ENCODE measurements around the gene C14orf180. TPM values are rescaled to one million over a fixed set of nuclear protein-coding genes. Genes with fewer than 3 reads are reported as not detected.

Gene C14orf180
- total RNA-seq, 3 donors from 2014 or later (not counting 1 experiment from before 2014, with no cell fraction given): not detected

GRCh38 chr14:104572668-104573067 is 6.9 kb upstream of the C14orf180 start:
- Histone ChIP-seq H3K4me3 (ENCODE audit: low read length) (no peak overlapping the region), H3K27ac (ENCODE audit: low read length) (no peak overlapping the region), H3K9me3 (ENCODE audit: control insufficient read depth, insufficient read depth, low read length) (no peaks in the 10 kb centered on the region), H3K27me3 (ENCODE audit: control insufficient read depth, insufficient read depth, low read length) (no peaks in the 10 kb centered on the region), H3K4me1 (ENCODE audit: control insufficient read depth, insufficient read depth, low read length) (no peaks in the 10 kb centered on the region), H3K36me3 (ENCODE audit: control insufficient read depth, insufficient read depth, low read length) (no peaks in the 10 kb centered on the region)
- no peak for DNase-seq
- no peak for ATAC-seq
- H3K27me3 Mint-ChIP-seq (ENCODE audit: low read depth in 2 of 2): no peaks in the 10 kb centered on the region
- H3K9me3 Mint-ChIP-seq: no peaks in the 10 kb centered on the region
- H3K36me3 Mint-ChIP-seq: no peaks in the 10 kb centered on the region
- 93% methylated on average over 7 of the region's 7 CpGs for WGBS (ENCODE audit: insufficient coverage)
- H3K4me3 Mint-ChIP-seq: no peak overlapping the region
- H3K27ac Mint-ChIP-seq: no peak overlapping the region
- no peaks in the 10 kb centered on the region for H3K4me1 Mint-ChIP-seq
- TF ChIP-seq, protein P1, sequence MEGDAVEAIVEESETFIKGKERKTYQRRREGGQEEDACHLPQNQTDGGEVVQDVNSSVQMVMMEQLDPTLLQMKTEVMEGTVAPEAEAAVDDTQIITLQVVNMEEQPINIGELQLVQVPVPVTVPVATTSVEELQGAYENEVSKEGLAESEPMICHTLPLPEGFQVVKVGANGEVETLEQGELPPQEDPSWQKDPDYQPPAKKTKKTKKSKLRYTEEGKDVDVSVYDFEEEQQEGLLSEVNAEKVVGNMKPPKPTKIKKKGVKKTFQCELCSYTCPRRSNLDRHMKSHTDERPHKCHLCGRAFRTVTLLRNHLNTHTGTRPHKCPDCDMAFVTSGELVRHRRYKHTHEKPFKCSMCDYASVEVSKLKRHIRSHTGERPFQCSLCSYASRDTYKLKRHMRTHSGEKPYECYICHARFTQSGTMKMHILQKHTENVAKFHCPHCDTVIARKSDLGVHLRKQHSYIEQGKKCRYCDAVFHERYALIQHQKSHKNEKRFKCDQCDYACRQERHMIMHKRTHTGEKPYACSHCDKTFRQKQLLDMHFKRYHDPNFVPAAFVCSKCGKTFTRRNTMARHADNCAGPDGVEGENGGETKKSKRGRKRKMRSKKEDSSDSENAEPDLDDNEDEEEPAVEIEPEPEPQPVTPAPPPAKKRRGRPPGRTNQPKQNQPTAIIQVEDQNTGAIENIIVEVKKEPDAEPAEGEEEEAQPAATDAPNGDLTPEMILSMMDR (IDR thresholded peaks at IDR 0.05): no peak
- intact Hi-C loops (cut with micrococcal nuclease): no loop called here

- Histone ChIP-seq H3K27ac (ENCODE audit: low read length) (no peak overlapping the region), H3K9me3 (ENCODE audit: control insufficient read depth, insufficient read depth, low read length) (no peaks in the 10 kb centered on the region), H3K4me1 (ENCODE audit: control insufficient read depth, insufficient read depth, low read length) (no peaks in the 10 kb centered on the region), H3K4me3 (ENCODE audit: low read length) (no peak overlapping the region), H3K27me3 (ENCODE audit: control insufficient read depth, insufficient read depth, low read length) (no peaks in the 10 kb centered on the region), H3K36me3 (ENCODE audit: control insufficient read depth, insufficient read depth, low read length) (no peaks in the 10 kb centered on the region)
- ATAC-seq (no peak), DNase-seq (no peak)
- H3K9me3 Mint-ChIP-seq: no peaks in the 10 kb centered on the region
- no peak overlapping the region for H3K27ac Mint-ChIP-seq
- TF ChIP-seq, protein P1 (IDR thresholded peaks at IDR 0.05): no peak
- H3K36me3 Mint-ChIP-seq: no peaks in the 10 kb centered on the region
- intact Hi-C loops (cut with micrococcal nuclease): no loop called here
- WGBS (ENCODE audit: insufficient coverage): 69% methylated on average over 7 of the region's 9 CpGs
- H3K27me3 Mint-ChIP-seq (ENCODE audit: low read depth in 2 of 2): no peaks in the 10 kb centered on the region
- no peaks in the 10 kb centered on the region for H3K4me1 Mint-ChIP-seq
- H3K4me3 Mint-ChIP-seq: no peak overlapping the region
These were observed 5.6 kb upstream of the C14orf180 start for GRCh38 chr14:104573930-104574329.

DNA sequence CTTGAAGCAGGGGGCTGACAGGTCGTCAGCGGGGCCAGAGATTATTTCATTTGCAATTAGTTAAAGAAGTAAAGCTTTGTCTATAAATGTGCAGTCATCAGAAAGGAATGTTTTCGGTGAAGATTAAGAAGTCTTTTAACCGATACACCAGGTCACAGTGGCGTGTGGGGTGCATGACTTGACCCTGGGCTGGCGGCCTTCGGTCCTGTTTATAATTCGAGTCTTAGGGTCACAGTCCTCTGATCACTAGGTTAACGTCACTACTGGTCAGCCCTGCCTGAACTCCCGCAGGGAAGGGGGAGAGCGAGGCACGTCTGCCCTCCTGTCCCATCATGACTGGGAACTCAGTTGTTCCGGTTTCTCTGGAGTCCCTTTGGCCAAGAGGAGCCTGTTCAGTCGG is 5.0 kb upstream of the C14orf180 start:
- Mint-ChIP-seq H3K27me3 (ENCODE audit: low read depth in 2 of 2) (no peaks in the 10 kb centered on the region), H3K27ac (no peak overlapping the region), H3K4me3 (no peak overlapping the region), H3K9me3 (no peaks in the 10 kb centered on the region), H3K4me1 (no peaks in the 10 kb centered on the region), H3K36me3 (no peaks in the 10 kb centered on the region)
- Histone ChIP-seq H3K27me3 (ENCODE audit: control insufficient read depth, insufficient read depth, low read length) (no peaks in the 10 kb centered on the region), H3K4me1 (ENCODE audit: control insufficient read depth, insufficient read depth, low read length) (no peaks in the 10 kb centered on the region), H3K4me3 (ENCODE audit: low read length) (no peak overlapping the region), H3K36me3 (ENCODE audit: control insufficient read depth, insufficient read depth, low read length) (no peaks in the 10 kb centered on the region), H3K9me3 (ENCODE audit: control insufficient read depth, insufficient read depth, low read length) (no peaks in the 10 kb centered on the region), H3K27ac (ENCODE audit: low read length) (no peak overlapping the region)
- TF ChIP-seq, protein P1 (IDR thresholded peaks at IDR 0.05): no peak
- no peak for DNase-seq
- 84% methylated on average over 14 of the region's 14 CpGs for WGBS (ENCODE audit: insufficient coverage)
- intact Hi-C loops (cut with micrococcal nuclease): no loop called here
- ATAC-seq: no peak

- TF ChIP-seq, protein P1 (IDR thresholded peaks at IDR 0.05): no peak
- H3K27me3 ChIP-seq (ENCODE audit: control insufficient read depth, insufficient read depth, low read length): no peaks in the 10 kb centered on the region
- no peaks in the 10 kb centered on the region for H3K27me3 Mint-ChIP-seq (ENCODE audit: low read depth in 2 of 2)
These were observed 4.5 kb upstream of the C14orf180 start for GRCh38 chr14:104574978-104575583.

More at GRCh38 chr14:104574978-104575583, 4.5 kb upstream of the C14orf180 start:
- H3K36me3 Mint-ChIP-seq: no peaks in the 10 kb centered on the region
- H3K4me1 Mint-ChIP-seq: no peaks in the 10 kb centered on the region
- H3K4me3 ChIP-seq (ENCODE audit: low read length): no peak overlapping the region
- H3K9me3 ChIP-seq (ENCODE audit: control insufficient read depth, insufficient read depth, low read length): no peaks in the 10 kb centered on the region
- intact Hi-C loops (cut with micrococcal nuclease): no loop called here
- ATAC-seq (no peak), DNase-seq (no peak)
- H3K4me1 ChIP-seq (ENCODE audit: control insufficient read depth, insufficient read depth, low read length): no peaks in the 10 kb centered on the region
- no peak overlapping the region for H3K27ac Mint-ChIP-seq
- WGBS (ENCODE audit: insufficient coverage): 91% methylated on average over 31 of the region's 31 CpGs
- H3K9me3 Mint-ChIP-seq: no peaks in the 10 kb centered on the region
- H3K27ac ChIP-seq (ENCODE audit: low read length): no peak overlapping the region
- H3K36me3 ChIP-seq (ENCODE audit: control insufficient read depth, insufficient read depth, low read length): no peaks in the 10 kb centered on the region
- no peak overlapping the region for H3K4me3 Mint-ChIP-seq
